Measurements from ENCODE around the gene AUP1.

Gene AUP1

GRCh38 chr2:74511104-74511989 lies 18.2 kb downstream of the AUP1 start:
- no peak for DNase-seq

- no peak for DNase-seq
Measured at GRCh38 chr2:74510272-74510671, 19.2 kb downstream of the AUP1 start.

- DNase-seq: no peak
Measured at GRCh38 chr2:74507926-74508520, 21.5 kb downstream of the AUP1 start.

- DNase-seq: peak; percentile 97
Measured at GRCh38 chr2:74507145-74507925, 22.2 kb downstream of the AUP1 start, which contains the start of gene PCGF1. Gene PCGF1 (minus strand): TSS chr2:74507695. CDS start chr2:74507668, 27 bp downstream.

- DNase-seq: no peak
Measured at GRCh38 chr2:74505448-74506246, 23.9 kb downstream of the AUP1 start.

GRCh38 chr2:74504591-74504990 lies 24.9 kb downstream of the AUP1 start:
- no peak for DNase-seq

- DNase-seq: no peak
Measured at GRCh38 chr2:74503506-74504475, 25.7 kb downstream of the AUP1 start.

- no peak for DNase-seq
Measured at GRCh38 chr2:74502720-74503505, 26.6 kb downstream of the AUP1 start.

GRCh38 chr2:74502147-74502719 lies 27.3 kb downstream of the AUP1 start:
- DNase-seq: no peak

- no peak for DNase-seq
Measured at GRCh38 chr2:74501335-74502071, 28.0 kb downstream of the AUP1 start.

GRCh38 chr2:74500578-74500946 lies 28.9 kb downstream of the AUP1 start:
- no peak for DNase-seq

GRCh38 chr2:74499940-74500577 lies 29.4 kb downstream of the AUP1 start:
- DNase-seq: no peak

GRCh38 chr2:74499267-74499939 lies 30.1 kb downstream of the AUP1 start, which contains the start of gene LBX2:
Gene LBX2 (minus strand): TSS chr2:74499603. CDS start chr2:74499537, 66 bp downstream.
- no peak for DNase-seq

- no peak for DNase-seq
Measured at GRCh38 chr2:74498500-74499266, 30.8 kb downstream of the AUP1 start.

GRCh38 chr2:74497777-74498499 lies 31.6 kb downstream of the AUP1 start:
- DNase-seq: no peak

GRCh38 chr2:74496997-74497776 lies 32.3 kb downstream of the AUP1 start:
- no peak for DNase-seq

All from NCI-H1092 (cell line).